Caco-2 (cell line): Measurements from ENCODE around the gene PUM1. TPM values are rescaled to one million over a fixed set of nuclear protein-coding genes. Genes with fewer than 3 reads are reported as not detected.

ENCODE experiments used
- BruUV-seq: library from RNA; stranded (reverse); fragments of 400-500 nt; replicated peaks from 2 replicates; lab custom pipeline; 2021; lab: Mats Ljungman, UMichigan
- CTCF ChIA-PET: fragments of 300-600 bp; sonication (Branson Sonifier 250); formaldehyde crosslinking; loops from one replicate; lab custom pipeline; 2022; ENCODE audit warnings: antibody characterized with exemption; lab: Charles Lee
- POLR2A ChIA-PET: fragments of 300-600 bp; sonication (Branson Sonifier 250); formaldehyde crosslinking; loops from one replicate; lab custom pipeline; 2022; ENCODE audit warnings: antibody characterized with exemption; lab: Charles Lee
- DNase-seq, 2 experiments: peaks; one replicate each; pipeline versions ENCODE4 v3.0.0 to v3.0.0-alpha.2; 2020 to 2022
- H3K27me3 ChIP-seq: replicated peaks from 2 replicates; pipeline ENCODE4 v1.6.0; 2011; ENCODE audit warnings: low read length; ENCODE audit not compliant: control insufficient read depth, insufficient read depth
- H3K36me3 ChIP-seq: 2 replicates; pipeline ENCODE4 v1.5.1; 2011; ENCODE audit warnings: low read length; ENCODE audit not compliant: control insufficient read depth, insufficient read depth
- H3K4me1 ChIP-seq: fragments of 250-450 bp; sonication (Bioruptor Pico); 2 replicates; pipeline ENCODE4 v1.5.1; 2020; ENCODE audit warnings: mild to moderate bottlenecking
- H3K4me3 ChIP-seq: 2 replicates; pipeline ENCODE4 v1.5.1; 2011; ENCODE audit warnings: low read depth, mild to moderate bottlenecking, control low read depth, low read length
- H3K9me3 ChIP-seq: fragments of 250-450 bp; sonication (Bioruptor Pico); 2 replicates; pipeline ENCODE4 v1.5.1; 2020; ENCODE audit warnings: mild to moderate bottlenecking, moderate library complexity
- H3K27ac Mint-ChIP-seq: one replicate; pipeline ENCODE4 v1.8.0; 2022; ENCODE audit warnings: mixed read lengths; ENCODE audit not compliant: unreplicated experiment
- H3K27me3 Mint-ChIP-seq: one replicate; pipeline ENCODE4 v1.8.0; 2022; ENCODE audit warnings: mixed read lengths; ENCODE audit not compliant: insufficient read depth, unreplicated experiment
- H3K36me3 Mint-ChIP-seq: one replicate; pipeline ENCODE4 v1.8.0; 2022; ENCODE audit warnings: mild to moderate bottlenecking, mixed read lengths; ENCODE audit not compliant: insufficient read depth, unreplicated experiment
- H3K4me1 Mint-ChIP-seq: one replicate; pipeline ENCODE4 v1.8.0; 2022; ENCODE audit warnings: low read depth, mixed read lengths; ENCODE audit not compliant: unreplicated experiment
- H3K4me3 Mint-ChIP-seq: one replicate; pipeline ENCODE4 v1.8.0; 2022; ENCODE audit warnings: mild to moderate bottlenecking, moderate library complexity, mixed read lengths; ENCODE audit not compliant: unreplicated experiment
- H3K9me3 Mint-ChIP-seq: one replicate; pipeline ENCODE4 v1.8.0; 2022; ENCODE audit warnings: mixed read lengths; ENCODE audit not compliant: unreplicated experiment
- CTCF ChIP-seq, 2 experiments: fragments of 200-600 bp in 1 of 2; IDR thresholded peaks; 1 replicate in 1 of 2; 2 replicates in 1 of 2; pipeline versions ENCODE4 v1.5.1 to v1.8.0; 2011 to 2022; ENCODE audit warnings: antibody characterized with exemption in 1 of 2, control low read depth in 1 of 2, inconsistent platforms in 1 of 2, low read depth in 1 of 2, low read length in 1 of 2, mild to moderate bottlenecking in 1 of 2, moderate library complexity in 1 of 2; ENCODE audit not compliant: insufficient read depth in 1 of 2, severe bottlenecking in 1 of 2, unreplicated experiment in 1 of 2
- intact Hi-C: fragments of 100-400 bp; cut with micrococcal nuclease; formaldehyde crosslinking; loops from one replicate; pipeline ENCODE4 v1.10.0; 2022; ENCODE audit not compliant: unreplicated experiment
- total RNA-seq: library from RNA; stranded (reverse); gene quantifications from 2 replicates; pipeline ENCODE4 v1.2.3, GENCODE V29; 2022

The PUM1 gene
- total RNA-seq, 1 experiment from 2014 or later: 93.7 TPM

- ChIA-PET POLR2A (no interaction called here), CTCF (no interaction called here)
- Histone ChIP-seq H3K4me3 (no peak overlapping the region), H3K9me3 (no peaks in the 10 kb centered on the region), H3K4me1 (no peaks in the 10 kb centered on the region), H3K27me3 (no peaks in the 10 kb centered on the region), H3K36me3 (no peaks in the 10 kb centered on the region)
- Mint-ChIP-seq H3K4me3 (no peak overlapping the region), H3K27ac (no peak overlapping the region), H3K36me3 (peaks cover 25% of the 10 kb centered on the region), H3K9me3 (no peaks in the 10 kb centered on the region), H3K4me1 (no peaks in the 10 kb centered on the region), H3K27me3 (no peaks in the 10 kb centered on the region)
- DNase-seq: no peak
- intact Hi-C loops: loop anchor here (5.0 kb wide), 1 partner anchor 126 kb away; no protein-coding TSS in a partner anchor
- no peak for TF ChIP-seq CTCF (IDR thresholded peaks at IDR 0.05; ENCODE audit: insufficient read depth in 1 of 2, low read depth in 1 of 2, low read length in 1 of 2, severe bottlenecking in 1 of 2, unreplicated experiment in 1 of 2)
- BruUV-seq: no TSS peak
Measured at GRCh38 chr1:30928171-30928570, 137.3 kb downstream of the PUM1 start.

DNA sequence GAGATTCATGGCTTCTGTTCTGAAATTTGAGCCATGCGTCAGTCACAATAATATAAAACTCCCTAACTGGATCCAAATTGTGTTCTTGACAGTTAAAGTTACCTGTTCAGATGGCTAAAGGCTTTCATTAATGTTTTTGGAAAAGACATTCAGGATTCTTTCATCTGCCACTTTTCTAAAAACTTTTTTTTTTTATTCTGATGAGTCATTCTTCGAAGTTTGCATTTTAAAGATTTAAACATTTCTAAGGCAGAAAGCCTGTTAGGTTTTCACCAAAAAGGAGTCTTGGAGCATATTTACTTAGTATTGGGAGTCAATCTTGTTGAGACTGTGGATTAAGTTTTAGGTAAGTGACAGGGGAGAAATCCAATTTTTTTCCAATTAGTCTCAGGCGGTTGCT is 138.1 kb downstream of the PUM1 start:
- Histone ChIP-seq H3K27me3 (no peaks in the 10 kb centered on the region), H3K9me3 (no peaks in the 10 kb centered on the region), H3K4me3 (no peak overlapping the region), H3K4me1 (no peaks in the 10 kb centered on the region), H3K36me3 (no peaks in the 10 kb centered on the region)
- Mint-ChIP-seq H3K36me3 (peaks cover 18% of the 10 kb centered on the region), H3K27ac (no peak overlapping the region), H3K4me1 (no peaks in the 10 kb centered on the region), H3K27me3 (no peaks in the 10 kb centered on the region), H3K4me3 (no peak overlapping the region), H3K9me3 (no peaks in the 10 kb centered on the region)
- DNase-seq: no peak
- no TSS peak for BruUV-seq
- ChIA-PET CTCF (no interaction called here), POLR2A (no interaction called here)
- TF ChIP-seq CTCF (IDR thresholded peaks at IDR 0.05; ENCODE audit: insufficient read depth in 1 of 2, low read depth in 1 of 2, low read length in 1 of 2, severe bottlenecking in 1 of 2, unreplicated experiment in 1 of 2): no peak
- intact Hi-C loops: loop anchor here (5.0 kb wide), 1 partner anchor 125 kb away; no protein-coding TSS in a partner anchor

GRCh38 chr1:30923597-30923996 is 141.9 kb downstream of the PUM1 start:
- H3K9me3 ChIP-seq: no peaks in the 10 kb centered on the region
- H3K27me3 Mint-ChIP-seq: no peaks in the 10 kb centered on the region
- intact Hi-C loops: no loop called here
- no peak for DNase-seq
- no peaks in the 10 kb centered on the region for H3K36me3 Mint-ChIP-seq
- no peaks in the 10 kb centered on the region for H3K36me3 ChIP-seq
- no TSS peak for BruUV-seq
- H3K4me1 Mint-ChIP-seq: no peaks in the 10 kb centered on the region
- H3K4me3 Mint-ChIP-seq: no peak overlapping the region
- no peak overlapping the region for H3K27ac Mint-ChIP-seq
- no peak for TF ChIP-seq CTCF (IDR thresholded peaks at IDR 0.05; ENCODE audit: insufficient read depth in 1 of 2, low read depth in 1 of 2, low read length in 1 of 2, severe bottlenecking in 1 of 2, unreplicated experiment in 1 of 2)
- ChIA-PET POLR2A (no interaction called here), CTCF (no interaction called here)
- no peaks in the 10 kb centered on the region for H3K4me1 ChIP-seq
- no peaks in the 10 kb centered on the region for H3K27me3 ChIP-seq
- no peak overlapping the region for H3K4me3 ChIP-seq
- H3K9me3 Mint-ChIP-seq: no peaks in the 10 kb centered on the region
